ENCODE results near the gene RAC3. TPM values are rescaled to one million over a fixed set of nuclear protein-coding genes. Genes with fewer than 3 reads are reported as not detected.

RAC3 gene
- total RNA-seq, 2 experiments from 2014 or later: 9.6 to 10.6 TPM

- no peaks in the 10 kb centered on the region for H3K27me3 Mint-ChIP-seq
- H3K27ac Mint-ChIP-seq: no peak overlapping the region
- ATAC-seq (no peak), DNase-seq (no peak)
- intact Hi-C loops (cut with DNase I, micrococcal nuclease): no loop called here
- H3K9me3 Mint-ChIP-seq (ENCODE audit: low read depth): no peaks in the 10 kb centered on the region
- CTCF ChIA-PET: no interaction called here
- H3K36me3 Mint-ChIP-seq (ENCODE audit: low read depth): no peaks in the 10 kb centered on the region
- no peak overlapping the region for H3K4me3 Mint-ChIP-seq
- POLR2A ChIA-PET: no interaction called here
- H3K4me1 Mint-ChIP-seq: peaks cover 10% of the 10 kb centered on the region
These were observed 14.5 kb upstream of the RAC3 start for GRCh38 chr17:82016875-82017459.

GRCh38 chr17:82017612-82018151, 13.8 kb upstream of the RAC3 start:
- H3K27ac Mint-ChIP-seq: no peak overlapping the region
- intact Hi-C loops (cut with DNase I, micrococcal nuclease): no loop called here
- H3K27me3 Mint-ChIP-seq: no peaks in the 10 kb centered on the region
- no peak overlapping the region for H3K4me3 Mint-ChIP-seq
- no peaks in the 10 kb centered on the region for H3K36me3 Mint-ChIP-seq (ENCODE audit: low read depth)
- POLR2A ChIA-PET: no interaction called here
- ATAC-seq (no peak), DNase-seq (no peak)
- H3K4me1 Mint-ChIP-seq: peaks cover 10% of the 10 kb centered on the region
- CTCF ChIA-PET: no interaction called here
- H3K9me3 Mint-ChIP-seq (ENCODE audit: low read depth): no peaks in the 10 kb centered on the region

GRCh38 chr17:82018152-82018988, 13.1 kb upstream of the RAC3 start:
- Mint-ChIP-seq H3K27ac (no peak overlapping the region), H3K4me3 (no peak overlapping the region)
- POLR2A ChIA-PET: no interaction called here

GRCh38 chr17:82018989-82019689, 12.3 kb upstream of the RAC3 start:
- Mint-ChIP-seq H3K27ac (no peak overlapping the region), H3K36me3 (ENCODE audit: low read depth) (no peaks in the 10 kb centered on the region), H3K4me3 (no peak overlapping the region), H3K27me3 (no peaks in the 10 kb centered on the region), H3K4me1 (peaks cover 13% of the 10 kb centered on the region), H3K9me3 (ENCODE audit: low read depth) (no peaks in the 10 kb centered on the region)
- ChIA-PET CTCF (interaction anchor here (0.5 to 5.1 kb wide), 4 partner anchors 9 to 93 kb away, joined by 3 to 54 read pairs (median 4); partner anchors contain the start of gene NOTUM), POLR2A (no interaction called here)
- no peak for DNase-seq
- intact Hi-C loops (cut with DNase I, micrococcal nuclease): no loop called here
- ATAC-seq: no peak

More at GRCh38 chr17:82018152-82018988, 13.1 kb upstream of the RAC3 start:
- H3K27me3 Mint-ChIP-seq: no peaks in the 10 kb centered on the region
- intact Hi-C loops (cut with DNase I, micrococcal nuclease): no loop called here
- H3K36me3 Mint-ChIP-seq (ENCODE audit: low read depth): no peaks in the 10 kb centered on the region
- CTCF ChIA-PET: interaction anchor here (0.6 to 1.0 kb wide), 3 partner anchors 10 to 59 kb away, joined by 3 read pairs; no protein-coding TSS in a partner anchor
- peaks cover 10% of the 10 kb centered on the region for H3K4me1 Mint-ChIP-seq
- no peaks in the 10 kb centered on the region for H3K9me3 Mint-ChIP-seq (ENCODE audit: low read depth)
- DNase-seq (no peak), ATAC-seq (no peak)

- POLR2A ChIA-PET: no interaction called here
- Mint-ChIP-seq H3K9me3 (ENCODE audit: low read depth) (no peaks in the 10 kb centered on the region), H3K27me3 (no peaks in the 10 kb centered on the region), H3K4me1 (peaks cover 14% of the 10 kb centered on the region), H3K4me3 (no peak overlapping the region), H3K27ac (no peak overlapping the region), H3K36me3 (ENCODE audit: low read depth) (no peaks in the 10 kb centered on the region)
- ATAC-seq: no peak
- DNase-seq: peak; percentile 88
- CTCF ChIA-PET: interaction anchor here (0.5 to 5.1 kb wide), 7 partner anchors 9 to 153 kb away, joined by 3 to 54 read pairs (median 3); partner anchors contain the start of gene NOTUM
- intact Hi-C loops (cut with DNase I, micrococcal nuclease): loop anchor here in 1 of 2 experiments (2.0 kb wide), 1 partner anchor 51 kb away; no protein-coding TSS in a partner anchor
These were observed 11.5 kb upstream of the RAC3 start for GRCh38 chr17:82019690-82020571.

GRCh38 chr17:82020572-82021106, 10.8 kb upstream of the RAC3 start:
- Mint-ChIP-seq H3K4me3 (peak overlapping the region; percentile 84), H3K36me3 (ENCODE audit: low read depth) (no peaks in the 10 kb centered on the region), H3K4me1 (peaks cover 14% of the 10 kb centered on the region), H3K27ac (no peak overlapping the region), H3K9me3 (ENCODE audit: low read depth) (no peaks in the 10 kb centered on the region), H3K27me3 (no peaks in the 10 kb centered on the region)
- ATAC-seq (no peak), DNase-seq (no peak)
- CTCF ChIA-PET: interaction anchor here (0.7 to 5.1 kb wide), 7 partner anchors 10 to 484 kb away, joined by 3 to 54 read pairs (median 3); partner anchors contain the start of gene NOTUM
- POLR2A ChIA-PET: interaction anchor here (0.6 kb wide), 2 partner anchors 56 to 133 kb away, joined by 3 to 8 read pairs; no protein-coding TSS in a partner anchor
- intact Hi-C loops (cut with DNase I, micrococcal nuclease): loop anchor here (1.0 to 2.0 kb wide), 4 partner anchors 52 to 287 kb away; no protein-coding TSS in a partner anchor

GRCh38 chr17:82021107-82021899, 10.2 kb upstream of the RAC3 start:
- DNase-seq: peak; percentile 83
- Mint-ChIP-seq H3K4me3 (peak overlapping the region; percentile 84), H3K27me3 (no peaks in the 10 kb centered on the region), H3K36me3 (ENCODE audit: low read depth) (no peaks in the 10 kb centered on the region), H3K9me3 (ENCODE audit: low read depth) (no peaks in the 10 kb centered on the region), H3K27ac (peak overlapping the region; percentile 76), H3K4me1 (peaks cover 14% of the 10 kb centered on the region)
- no peak for ATAC-seq
- intact Hi-C loops (cut with DNase I, micrococcal nuclease): loop anchor here (1.0 to 2.0 kb wide), 4 partner anchors 53 to 288 kb away; no protein-coding TSS in a partner anchor
- ChIA-PET CTCF (interaction anchor here (0.7 to 5.1 kb wide), 10 partner anchors 9 to 485 kb away, joined by 3 to 54 read pairs (median 3); partner anchors contain the start of genes DCXR and NOTUM), POLR2A (interaction anchor here (0.6 to 1.3 kb wide), 3 partner anchors 56 to 134 kb away, joined by 3 to 8 read pairs (median 3); no protein-coding TSS in a partner anchor)

- intact Hi-C loops (cut with DNase I, micrococcal nuclease): loop anchor here (1.0 to 2.0 kb wide), 13 partner anchors 15 to 627 kb away; partner anchors contain the start of genes ARL16 (in 1 of the 2), CSNK1D (in 1 of the 2), DCXR (in 1 of the 2) and HEXD (in 1 of the 2)
- Mint-ChIP-seq H3K36me3 (ENCODE audit: low read depth) (no peaks in the 10 kb centered on the region), H3K9me3 (ENCODE audit: low read depth) (no peaks in the 10 kb centered on the region), H3K4me3 (peak overlapping the region; percentile 84), H3K27ac (peak overlapping the region; percentile 76), H3K27me3 (no peaks in the 10 kb centered on the region), H3K4me1 (peaks cover 14% of the 10 kb centered on the region)
- no peak for DNase-seq
- ChIA-PET POLR2A (interaction anchor here (1.3 to 1.5 kb wide), 2 partner anchors 16 to 62 kb away, joined by 3 to 9 read pairs; partner anchors contain the start of gene DCXR), CTCF (interaction anchor here (0.5 to 5.1 kb wide), 7 partner anchors 8 to 112 kb away, joined by 3 to 54 read pairs (median 3); partner anchors contain the start of genes DCXR and NOTUM)
- no peak for ATAC-seq
These were observed 9.6 kb upstream of the RAC3 start for GRCh38 chr17:82021900-82022309.

- peak within 1 kb of the TSS; percentile 84 for H3K4me3 Mint-ChIP-seq
- peaks cover 14% of the 10 kb centered on the region for H3K4me1 Mint-ChIP-seq
- ChIA-PET POLR2A (interaction anchor here (0.5 to 1.5 kb wide), 7 partner anchors 13 to 191 kb away, joined by 3 to 9 read pairs (median 3); partner anchors contain the start of gene DCXR), CTCF (interaction anchor here (0.5 to 5.1 kb wide), 9 partner anchors 8 to 112 kb away, joined by 3 to 54 read pairs (median 4); partner anchors contain the start of genes DCXR, FASN and NOTUM)
- peak; percentile 35 for DNase-seq
- no peaks in the 10 kb centered on the region for H3K9me3 Mint-ChIP-seq (ENCODE audit: low read depth)
- H3K27ac Mint-ChIP-seq: peak within 1 kb of the TSS; percentile 76
- ATAC-seq: no peak
- intact Hi-C loops (cut with DNase I, micrococcal nuclease): loop anchor here (1.0 to 2.0 kb wide), 10 partner anchors 14 to 626 kb away; partner anchors contain the start of genes ARL16 (in 1 of the 2), CSNK1D (in 1 of the 2), DCXR (in 1 of the 2) and HEXD (in 1 of the 2)
- no peaks in the 10 kb centered on the region for H3K36me3 Mint-ChIP-seq (ENCODE audit: low read depth)
- no peaks in the 10 kb centered on the region for H3K27me3 Mint-ChIP-seq
These were observed 9.0 kb upstream of the RAC3 start, which contains the start of gene CENPX for GRCh38 chr17:82022310-82022980. CENPX (minus strand) TSS chr17:82022878; CDS start chr17:82022861, 17 bp downstream.

Data from activated CD4-positive, alpha-beta T cell treated with anti-CD3 and anti-CD28 coated beads for 36 hours (primary cell).